Left ventricle myocardium inferior (tissue), 1 donor: ENCODE results near the gene PGAM5. TPM values are rescaled to one million over a fixed set of nuclear protein-coding genes. Genes with fewer than 3 reads are reported as not detected.

Experiments
- DNase-seq: peaks from one replicate; pipeline ENCODE4 v3.0.0-alpha.2; 2020
- H3K27ac ChIP-seq: fragments of 200-600 bp; replicated peaks from 2 replicates; pipeline ENCODE4 v1.8.0; 2021
- H3K27me3 ChIP-seq: fragments of 200-600 bp; 2 replicates; pipeline ENCODE4 v1.8.0; 2021; ENCODE audit warnings: low read depth
- H3K36me3 ChIP-seq: fragments of 200-600 bp; 2 replicates; pipeline ENCODE4 v1.8.0; 2021
- H3K4me1 ChIP-seq: fragments of 200-600 bp; 2 replicates; pipeline ENCODE4 v1.8.0; 2021
- H3K4me3 ChIP-seq: fragments of 200-600 bp; 2 replicates; pipeline ENCODE4 v1.8.0; 2021; ENCODE audit warnings: mild to moderate bottlenecking, moderate library complexity
- H3K9me3 ChIP-seq: fragments of 200-600 bp; replicated peaks from 2 replicates; pipeline ENCODE4 v1.8.0; 2021
- intact Hi-C: fragments of 100-400 bp; cut with micrococcal nuclease; formaldehyde crosslinking; loops from one replicate; pipeline ENCODE4 v1.11.0; 2022
- total RNA-seq: library from RNA; stranded (reverse); fragmentation: NEBNext Ultra II Directional; extraction: Animal tissue kit (Norgen Biotek cat#: 25700); gene quantifications from one replicate; pipeline ENCODE4 v1.2.1, GENCODE V29; 2021
- TF ChIP-seq, protein P1 (sequence below): fragments of 200-600 bp; IDR thresholded peaks from 2 replicates; pipeline ENCODE4 v1.8.0; 2021; ENCODE audit warnings: antibody characterized with exemption, mild to moderate bottlenecking, borderline replicate concordance
- donor health status: DM: no; HTN: yes; CAD: no; lungs with severe emphysema.

The PGAM5 gene
- total RNA-seq, 1 donor from 2014 or later, result 27.3 TPM

DNA sequence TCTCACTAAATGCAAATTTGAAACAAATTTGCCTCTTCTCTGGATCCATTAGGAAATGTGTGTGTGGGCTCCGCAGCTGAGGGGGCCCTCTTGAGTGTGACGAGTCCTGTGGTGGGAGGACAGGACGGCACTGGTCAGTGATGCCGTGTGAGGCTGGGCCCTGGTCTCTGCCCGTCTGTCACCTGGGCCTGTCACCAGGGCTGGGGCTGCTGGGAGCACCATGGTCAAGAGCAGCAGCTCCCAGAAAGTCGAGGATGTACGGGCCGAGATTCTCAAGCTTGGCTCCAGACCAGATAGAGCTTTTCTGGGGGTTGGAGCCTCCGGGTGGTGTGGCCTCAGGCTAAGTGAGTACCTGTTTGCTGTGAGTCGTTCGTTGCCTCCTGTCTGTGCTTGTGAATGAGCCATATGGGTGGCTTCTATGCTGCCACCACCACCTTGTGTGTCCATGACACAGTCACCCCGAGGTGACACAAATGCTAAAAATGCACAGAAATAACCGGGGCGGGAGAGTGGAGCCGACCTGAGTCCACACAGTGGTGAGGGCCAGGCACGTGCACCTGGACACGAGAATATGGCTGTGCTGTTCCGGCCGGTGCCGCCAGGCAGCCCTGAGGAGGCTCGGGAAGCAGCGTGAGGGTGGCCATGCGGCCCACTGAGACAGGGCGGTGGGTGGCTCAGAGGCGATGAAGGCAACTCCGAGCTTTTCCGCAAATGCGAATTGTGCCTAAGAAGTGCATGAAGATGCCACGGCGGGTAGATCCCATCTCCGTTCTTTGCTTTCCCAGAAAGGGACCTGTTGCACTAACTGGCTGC lies 8.7 kb downstream of the PGAM5 start:
- DNase-seq, result no peak
- intact Hi-C loops, result no loop called here
- H3K36me3 ChIP-seq, result peaks cover 82% of the 10 kb centered on the region
- H3K27ac ChIP-seq, result no peak overlapping the region
- TF ChIP-seq, protein P1, sequence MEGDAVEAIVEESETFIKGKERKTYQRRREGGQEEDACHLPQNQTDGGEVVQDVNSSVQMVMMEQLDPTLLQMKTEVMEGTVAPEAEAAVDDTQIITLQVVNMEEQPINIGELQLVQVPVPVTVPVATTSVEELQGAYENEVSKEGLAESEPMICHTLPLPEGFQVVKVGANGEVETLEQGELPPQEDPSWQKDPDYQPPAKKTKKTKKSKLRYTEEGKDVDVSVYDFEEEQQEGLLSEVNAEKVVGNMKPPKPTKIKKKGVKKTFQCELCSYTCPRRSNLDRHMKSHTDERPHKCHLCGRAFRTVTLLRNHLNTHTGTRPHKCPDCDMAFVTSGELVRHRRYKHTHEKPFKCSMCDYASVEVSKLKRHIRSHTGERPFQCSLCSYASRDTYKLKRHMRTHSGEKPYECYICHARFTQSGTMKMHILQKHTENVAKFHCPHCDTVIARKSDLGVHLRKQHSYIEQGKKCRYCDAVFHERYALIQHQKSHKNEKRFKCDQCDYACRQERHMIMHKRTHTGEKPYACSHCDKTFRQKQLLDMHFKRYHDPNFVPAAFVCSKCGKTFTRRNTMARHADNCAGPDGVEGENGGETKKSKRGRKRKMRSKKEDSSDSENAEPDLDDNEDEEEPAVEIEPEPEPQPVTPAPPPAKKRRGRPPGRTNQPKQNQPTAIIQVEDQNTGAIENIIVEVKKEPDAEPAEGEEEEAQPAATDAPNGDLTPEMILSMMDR, result no peak
- no peaks in the 10 kb centered on the region for H3K9me3 ChIP-seq
- H3K27me3 ChIP-seq, result no peaks in the 10 kb centered on the region
- H3K4me1 ChIP-seq, result peaks cover 12% of the 10 kb centered on the region
- H3K4me3 ChIP-seq, result no peak overlapping the region

DNA sequence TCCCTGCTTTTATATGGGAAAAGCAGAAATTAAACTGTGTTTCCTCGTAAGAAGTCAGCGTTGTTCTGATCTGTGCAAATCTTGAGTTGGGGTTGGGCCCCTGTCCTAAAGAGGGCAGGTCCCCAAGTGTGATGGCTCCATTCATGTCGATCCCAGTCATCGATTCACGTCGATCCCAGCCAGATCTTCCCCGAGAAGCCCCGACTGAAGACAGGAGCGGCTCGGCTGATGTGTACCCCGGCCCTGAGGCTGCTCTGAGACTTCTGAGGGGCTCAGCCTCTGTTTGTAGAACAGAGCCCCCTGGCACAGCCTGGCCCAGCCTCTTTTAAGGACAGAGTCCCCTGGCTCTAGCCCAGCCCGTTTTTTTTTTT lies 9.3 kb downstream of the PGAM5 start:
- no peak for DNase-seq
- H3K36me3 ChIP-seq, result peaks cover 84% of the 10 kb centered on the region
- TF ChIP-seq, protein P1, result no peak
- intact Hi-C loops, result no loop called here
- no peaks in the 10 kb centered on the region for H3K9me3 ChIP-seq
- no peaks in the 10 kb centered on the region for H3K27me3 ChIP-seq
- H3K4me1 ChIP-seq, result peaks cover 12% of the 10 kb centered on the region
- H3K4me3 ChIP-seq, result no peak overlapping the region
- H3K27ac ChIP-seq, result no peak overlapping the region

DNA sequence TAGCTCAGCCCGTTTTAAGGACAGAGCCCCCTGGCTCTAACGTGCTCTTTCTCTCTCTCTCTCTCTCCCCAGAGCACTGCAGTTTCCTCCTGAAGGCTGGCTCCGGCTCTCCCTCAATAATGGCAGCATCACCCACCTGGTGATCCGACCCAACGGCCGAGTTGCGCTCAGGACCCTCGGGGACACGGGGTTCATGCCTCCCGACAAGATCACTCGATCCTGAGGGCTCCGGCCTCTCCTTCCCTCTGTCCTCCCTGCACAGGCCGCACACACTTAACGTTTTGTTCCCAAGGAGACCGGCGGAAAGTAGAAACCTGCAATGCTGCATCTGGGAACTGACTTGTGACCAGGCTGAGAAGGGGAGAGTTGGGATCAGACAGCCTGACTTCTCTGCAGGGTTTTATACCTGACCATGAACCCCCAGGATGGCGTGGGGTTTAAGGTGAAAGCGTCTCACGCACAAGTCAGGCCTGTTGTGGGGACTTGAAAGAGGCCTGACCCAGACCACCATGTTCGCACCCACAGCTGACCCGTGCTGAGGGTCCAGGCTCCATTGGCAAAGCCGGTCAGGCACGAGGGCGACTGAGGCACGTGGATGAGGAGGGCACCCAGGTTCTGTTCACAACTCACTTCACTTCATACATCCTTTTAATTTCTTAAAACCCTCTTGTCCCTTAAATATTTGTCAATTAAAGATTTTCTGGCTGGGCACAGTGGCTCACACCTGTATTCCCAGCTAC lies 10.1 kb downstream of the PGAM5 start:
- peaks cover 12% of the 10 kb centered on the region for H3K4me1 ChIP-seq
- no peaks in the 10 kb centered on the region for H3K27me3 ChIP-seq
- no peaks in the 10 kb centered on the region for H3K9me3 ChIP-seq
- TF ChIP-seq, protein P1, result no peak
- intact Hi-C loops, result no loop called here
- no peak for DNase-seq
- no peak overlapping the region for H3K27ac ChIP-seq
- no peak overlapping the region for H3K4me3 ChIP-seq
- peaks cover 84% of the 10 kb centered on the region for H3K36me3 ChIP-seq

DNA sequence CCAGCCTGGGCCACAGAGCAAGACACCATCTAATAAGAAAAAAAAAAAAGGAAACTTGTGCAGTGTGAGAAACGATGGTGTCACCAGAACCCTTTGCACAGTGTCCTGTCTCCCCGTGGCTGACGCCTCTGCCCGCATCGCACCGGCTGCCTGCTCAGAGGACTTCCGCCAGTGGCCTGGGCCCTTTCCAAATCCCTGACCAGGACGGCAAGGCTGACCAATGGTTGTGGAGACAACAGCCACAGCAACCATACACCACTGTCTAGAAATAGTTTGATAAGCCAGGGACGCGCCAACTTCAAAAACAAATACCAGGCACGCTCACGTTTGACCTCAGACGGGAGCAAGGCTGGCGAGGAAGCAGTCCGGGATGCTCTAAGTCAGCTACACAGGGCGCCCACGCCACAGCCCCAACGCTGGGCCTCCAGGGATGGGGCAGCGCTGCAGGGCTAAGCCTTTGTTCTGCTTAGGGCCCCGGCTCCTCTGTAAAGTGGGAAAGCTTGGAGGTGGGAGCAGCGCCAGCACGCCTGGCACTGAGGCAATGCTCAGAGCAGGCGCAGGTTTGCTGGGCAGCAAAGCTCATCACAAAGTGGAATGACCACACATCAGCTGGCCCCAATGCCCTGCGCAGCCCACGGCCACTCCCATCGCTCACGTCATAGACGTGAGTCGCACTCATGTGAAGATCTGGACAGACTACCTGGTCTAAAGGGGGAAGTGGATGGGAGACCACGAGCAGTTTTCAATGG lies 12.5 kb downstream of the PGAM5 start:
- Histone ChIP-seq H3K27me3 (no peaks in the 10 kb centered on the region), H3K36me3 (peaks cover 85% of the 10 kb centered on the region), H3K4me3 (no peak overlapping the region), H3K4me1 (peaks cover 12% of the 10 kb centered on the region), H3K9me3 (no peaks in the 10 kb centered on the region), H3K27ac (peak overlapping the region; percentile 1)
- intact Hi-C loops, result no loop called here
- peak; percentile 62 for DNase-seq
- TF ChIP-seq, protein P1, result no peak

DNA sequence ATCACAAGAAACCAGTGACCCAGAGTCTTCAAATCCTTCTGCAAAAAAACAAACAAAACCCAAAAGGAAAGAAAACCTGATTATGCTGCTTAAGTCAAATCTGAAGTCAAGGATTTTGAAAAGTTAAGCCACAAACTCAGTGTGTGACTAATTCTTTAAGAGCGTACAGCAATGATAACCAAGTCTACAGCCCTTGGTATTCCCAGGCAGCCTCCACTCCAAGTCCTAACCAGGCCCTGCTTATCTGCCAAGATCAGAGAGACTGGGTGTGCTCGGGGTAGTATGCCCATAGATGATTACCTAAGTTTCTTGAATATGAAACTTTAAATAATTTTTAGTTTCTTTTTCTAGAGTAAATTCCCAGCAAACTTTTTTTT lies 13.1 kb downstream of the PGAM5 start:
- TF ChIP-seq, protein P1, result no peak
- peaks cover 12% of the 10 kb centered on the region for H3K4me1 ChIP-seq

More for the DNA sequence above, 13.1 kb downstream of the PGAM5 start:
- DNase-seq, result no peak
- intact Hi-C loops, result no loop called here
- no peak overlapping the region for H3K4me3 ChIP-seq
- H3K27me3 ChIP-seq, result no peaks in the 10 kb centered on the region
- H3K27ac ChIP-seq, result no peak overlapping the region
- peaks cover 88% of the 10 kb centered on the region for H3K36me3 ChIP-seq
- H3K9me3 ChIP-seq, result no peaks in the 10 kb centered on the region
